SJSA1 (cell line): ENCODE data around the gene MYOM1. TPM values are rescaled to one million over a fixed set of nuclear protein-coding genes. Genes with fewer than 3 reads are reported as not detected.
"Not testable (repeated sequence)": the region's sequence is repeated elsewhere in the genome, so short reads cannot be mapped to it uniquely, and the experiment has no call there.

Source experiments
- DNase-seq, 2 experiments: peaks; one replicate each; pipeline ENCODE4 v3.0.0-alpha.2; 2015 to 2020; ENCODE audit warnings: low spot score in 2 of 2, low read depth in 1 of 2
- H3K27ac ChIP-seq: fragments of 250-450 bp; sonication (Bioruptor Pico); 2 replicates; pipeline ENCODE4 v1.5.1; 2020; ENCODE audit warnings: mild to moderate bottlenecking, moderate library complexity
- H3K27me3 ChIP-seq: fragments of 250-450 bp; sonication (Bioruptor Pico); replicated peaks from 2 replicates; pipeline ENCODE4 v1.5.1; 2020; ENCODE audit warnings: mild to moderate bottlenecking, moderate library complexity
- H3K36me3 ChIP-seq: fragments of 250-450 bp; sonication (Bioruptor Pico); 2 replicates; pipeline ENCODE4 v1.5.1; 2020; ENCODE audit warnings: mild to moderate bottlenecking
- H3K4me1 ChIP-seq: fragments of 250-450 bp; sonication (Bioruptor Pico); replicated peaks from 2 replicates; pipeline ENCODE4 v1.6.1; 2021; ENCODE audit warnings: mild to moderate bottlenecking
- H3K4me3 ChIP-seq: fragments of 250-450 bp; sonication (Bioruptor Pico); 2 replicates; pipeline ENCODE4 v1.5.1; 2020; ENCODE audit warnings: mild to moderate bottlenecking
- H3K9me3 ChIP-seq: fragments of 250-450 bp; sonication (Bioruptor Pico); replicated peaks from 2 replicates; pipeline ENCODE4 v1.5.1; 2020; ENCODE audit warnings: mild to moderate bottlenecking
- total RNA-seq: library from RNA; depleted of rRNA; stranded (reverse); fragments of >200 nt; shearing (Covaris generic); gene quantifications from 2 replicates; pipeline ENCODE4 v1.2.3, GENCODE V29; 2014

Gene MYOM1
- total RNA-seq, 1 experiment from 2014 or later, result not detected

DNA sequence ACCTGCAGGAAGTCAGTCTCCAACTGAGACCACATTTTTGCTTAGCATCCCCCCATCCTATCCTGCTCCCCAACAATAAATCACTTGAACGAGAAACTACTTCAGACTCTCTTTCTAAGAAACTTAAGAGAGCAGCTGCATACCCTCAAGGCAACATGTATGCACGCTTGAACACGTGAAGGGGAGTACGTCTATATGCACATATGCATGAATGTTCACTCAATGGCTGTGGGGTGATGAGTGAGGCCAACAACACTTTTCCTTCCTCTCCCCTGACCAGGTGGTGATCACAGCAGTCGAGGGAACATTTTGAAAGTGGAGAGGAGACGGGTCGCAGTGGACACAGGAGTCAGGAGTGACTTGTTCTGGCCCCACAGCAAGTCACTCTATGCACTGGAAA is 127.0 kb downstream of the MYOM1 start:
- Histone ChIP-seq H3K36me3 (no peaks in the 10 kb centered on the region), H3K27me3 (no peaks in the 10 kb centered on the region), H3K27ac (no peak overlapping the region), H3K9me3 (no peaks in the 10 kb centered on the region), H3K4me1 (no peaks in the 10 kb centered on the region), H3K4me3 (no peak overlapping the region)
- DNase-seq, result no peak

- Histone ChIP-seq H3K4me1 (no peaks in the 10 kb centered on the region), H3K36me3 (no peaks in the 10 kb centered on the region), H3K27me3 (no peaks in the 10 kb centered on the region), H3K27ac (no peak overlapping the region), H3K4me3 (no peak overlapping the region), H3K9me3 (no peaks in the 10 kb centered on the region)
- no peak for DNase-seq
Observed at GRCh38 chr18:3089579-3089978, 130.2 kb downstream of the MYOM1 start.

DNA sequence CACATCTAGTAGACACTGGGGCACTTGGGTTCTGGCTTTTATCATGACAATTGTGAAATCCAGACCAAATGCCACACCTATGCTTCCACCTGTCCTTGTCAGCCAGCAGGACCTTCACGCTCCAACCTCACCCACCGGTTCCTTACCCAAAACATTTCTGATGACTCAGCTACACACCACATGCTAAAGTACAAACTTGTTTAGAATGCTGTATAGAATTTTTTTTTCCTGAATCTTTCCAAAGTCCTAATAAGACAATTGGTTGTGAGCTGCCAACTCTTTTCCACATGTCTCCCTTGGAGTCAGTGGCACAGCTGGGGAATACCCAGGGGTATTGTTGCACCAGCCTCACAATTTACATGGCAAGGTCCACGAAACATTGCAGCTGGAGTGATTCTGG is 131.3 kb downstream of the MYOM1 start:
- H3K36me3 ChIP-seq, result no peaks in the 10 kb centered on the region
- no peak for DNase-seq
- H3K9me3 ChIP-seq, result no peaks in the 10 kb centered on the region
- no peak overlapping the region for H3K4me3 ChIP-seq
- no peaks in the 10 kb centered on the region for H3K27me3 ChIP-seq
- peaks cover 8% of the 10 kb centered on the region for H3K4me1 ChIP-seq
- H3K27ac ChIP-seq, result no peak overlapping the region

GRCh38 chr18:3086871-3087270 is 132.9 kb downstream of the MYOM1 start:
- Histone ChIP-seq H3K27ac (no peak overlapping the region), H3K9me3 (no peaks in the 10 kb centered on the region), H3K4me1 (peaks cover 8% of the 10 kb centered on the region), H3K4me3 (no peak overlapping the region), H3K27me3 (no peaks in the 10 kb centered on the region), H3K36me3 (no peaks in the 10 kb centered on the region)
- DNase-seq, result no peak

DNA sequence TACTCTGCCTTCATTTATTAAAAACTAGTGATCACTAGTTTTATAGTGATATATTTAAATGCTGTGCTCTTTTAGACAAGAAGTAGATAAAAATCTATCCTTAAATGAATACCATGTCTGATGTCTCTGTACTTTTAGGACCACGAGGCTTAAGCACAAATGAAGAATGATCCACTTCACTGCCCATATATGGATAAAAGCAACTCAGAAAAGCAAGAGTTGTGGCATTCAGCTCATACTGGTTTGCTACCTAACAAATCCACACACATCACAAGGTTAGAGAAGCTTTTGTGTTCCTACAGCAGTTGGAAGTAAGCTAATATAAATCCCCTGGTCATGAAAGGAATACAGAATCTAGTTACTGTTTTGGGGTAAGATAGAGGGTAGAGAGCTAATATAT is 134.2 kb downstream of the MYOM1 start:
- no peak overlapping the region for H3K27ac ChIP-seq

DNA sequence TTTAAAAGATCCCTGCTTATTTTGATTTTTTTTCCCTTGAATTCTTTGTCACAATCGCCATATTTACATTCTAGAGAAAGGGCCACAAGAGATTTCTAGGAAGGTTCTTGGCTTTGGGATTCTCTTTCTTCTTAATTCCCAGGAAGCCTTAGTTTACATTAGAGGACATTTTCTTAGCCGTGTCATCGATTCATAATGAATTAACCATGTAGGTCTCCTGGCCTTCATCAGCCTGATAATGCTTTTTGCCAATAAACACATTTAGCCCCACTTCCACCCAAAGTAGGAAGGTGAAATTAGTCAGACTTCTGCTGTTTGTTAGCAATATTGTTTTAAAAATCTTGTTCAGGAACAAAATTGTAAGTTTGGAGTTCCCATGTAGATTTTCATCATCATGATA is 135.6 kb downstream of the MYOM1 start:
- Histone ChIP-seq H3K4me1 (peaks cover 8% of the 10 kb centered on the region), H3K27me3 (no peaks in the 10 kb centered on the region), H3K9me3 (no peaks in the 10 kb centered on the region), H3K36me3 (no peaks in the 10 kb centered on the region), H3K27ac (peak overlapping the region; percentile 8; the same call in 1 of the 2 replicates), H3K4me3 (no peak overlapping the region)
- DNase-seq, result no peak

More for the DNA sequence above, 134.2 kb downstream of the MYOM1 start:
- Histone ChIP-seq H3K27me3 (no peaks in the 10 kb centered on the region), H3K36me3 (no peaks in the 10 kb centered on the region), H3K9me3 (no peaks in the 10 kb centered on the region), H3K4me1 (peaks cover 8% of the 10 kb centered on the region), H3K4me3 (no peak overlapping the region)
- DNase-seq, result no peak

DNA sequence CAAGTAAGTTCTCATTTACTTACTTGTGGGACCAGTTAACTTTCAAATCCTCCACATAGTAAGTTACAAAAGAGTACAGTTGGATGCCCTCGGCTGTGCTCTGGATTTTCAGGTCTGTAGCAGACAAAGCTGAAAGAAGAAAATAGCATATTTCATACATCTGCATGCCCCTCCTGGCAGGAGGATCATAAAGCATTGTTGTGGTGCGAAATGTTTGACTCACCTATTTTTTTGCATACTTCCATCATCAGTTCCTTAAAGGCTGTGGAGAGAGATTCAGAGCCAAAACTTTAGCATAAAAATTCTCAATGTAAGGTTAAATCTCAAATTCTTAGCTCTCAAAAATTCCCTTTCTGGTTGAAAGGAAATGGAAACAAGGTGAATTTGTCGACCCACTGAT is 136.0 kb downstream of the MYOM1 start:
- no peaks in the 10 kb centered on the region for H3K36me3 ChIP-seq
- H3K9me3 ChIP-seq, result no peaks in the 10 kb centered on the region
- H3K27ac ChIP-seq, result peak overlapping the region; percentile 8; the same call in 1 of the 2 replicates
- peaks cover 8% of the 10 kb centered on the region for H3K4me1 ChIP-seq
- no peak for DNase-seq
- no peaks in the 10 kb centered on the region for H3K27me3 ChIP-seq
- no peak overlapping the region for H3K4me3 ChIP-seq

DNA sequence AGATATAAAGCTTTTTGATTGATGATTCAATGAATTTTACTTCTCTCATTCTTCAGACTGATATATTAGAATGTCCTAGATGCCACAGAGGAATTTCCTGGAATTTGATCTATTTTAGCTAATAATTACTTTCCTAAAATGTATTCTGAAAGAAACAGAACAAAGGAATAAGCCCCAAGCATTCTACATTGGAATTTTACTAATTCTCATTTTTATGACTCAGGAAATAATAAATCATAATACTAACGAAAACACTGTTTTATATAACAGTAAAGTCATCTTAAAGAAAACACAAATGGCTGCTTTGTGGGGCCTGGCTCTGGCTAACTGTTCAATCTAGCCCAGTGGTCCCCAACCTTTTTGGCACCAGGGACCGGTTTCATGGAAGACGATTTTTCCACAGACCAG is 138.2 kb downstream of the MYOM1 start:
- H3K27me3 ChIP-seq, result no peaks in the 10 kb centered on the region
- DNase-seq, result no peak
- no peak overlapping the region for H3K27ac ChIP-seq
- H3K4me1 ChIP-seq, result peaks cover 11% of the 10 kb centered on the region
- no peaks in the 10 kb centered on the region for H3K9me3 ChIP-seq
- H3K4me3 ChIP-seq, result no peak overlapping the region
- no peaks in the 10 kb centered on the region for H3K36me3 ChIP-seq

GRCh38 chr18:3079653-3080052 is 140.1 kb downstream of the MYOM1 start:
- DNase-seq, result no peak
- no peak overlapping the region for H3K27ac ChIP-seq
- no peaks in the 10 kb centered on the region for H3K36me3 ChIP-seq
- H3K4me1 ChIP-seq, result peaks cover 28% of the 10 kb centered on the region
- H3K27me3 ChIP-seq, result no peaks in the 10 kb centered on the region
- no peak overlapping the region for H3K4me3 ChIP-seq
- H3K9me3 ChIP-seq, result no peaks in the 10 kb centered on the region

GRCh38 chr18:3075491-3075890 is 144.3 kb downstream of the MYOM1 start:
- Histone ChIP-seq H3K27ac (peak overlapping the region; percentile 38), H3K4me3 (no peak overlapping the region), H3K36me3 (no peaks in the 10 kb centered on the region), H3K4me1 (peaks cover 20% of the 10 kb centered on the region), H3K9me3 (no peaks in the 10 kb centered on the region), H3K27me3 (no peaks in the 10 kb centered on the region)
- DNase-seq, result peak in 1 of 2 experiments; percentile 33

DNA sequence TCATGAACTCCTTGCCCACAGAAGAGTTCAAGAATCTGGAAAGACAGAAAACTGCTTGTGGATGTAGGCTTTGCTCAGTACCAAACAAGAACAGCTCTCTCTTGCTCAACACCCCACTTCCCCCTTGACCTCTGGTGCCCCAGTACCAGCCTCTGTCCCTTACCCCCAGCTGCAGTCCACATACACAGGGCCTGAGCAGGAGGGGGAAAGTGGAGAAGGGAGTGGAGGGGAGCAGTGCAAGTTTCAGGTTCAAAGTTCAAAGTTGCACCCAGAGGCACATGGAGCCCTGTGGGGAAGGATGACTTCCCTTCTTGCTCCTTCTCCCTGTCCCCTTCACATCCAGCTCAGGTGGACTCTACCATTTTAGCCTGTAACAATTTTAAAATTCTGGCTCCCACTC is 145.7 kb downstream of the MYOM1 start:
- Histone ChIP-seq H3K4me1 (peaks cover 31% of the 10 kb centered on the region), H3K27ac (no peak overlapping the region), H3K4me3 (no peak overlapping the region), H3K27me3 (no peaks in the 10 kb centered on the region), H3K9me3 (no peaks in the 10 kb centered on the region), H3K36me3 (no peaks in the 10 kb centered on the region)
- no peak for DNase-seq

DNA sequence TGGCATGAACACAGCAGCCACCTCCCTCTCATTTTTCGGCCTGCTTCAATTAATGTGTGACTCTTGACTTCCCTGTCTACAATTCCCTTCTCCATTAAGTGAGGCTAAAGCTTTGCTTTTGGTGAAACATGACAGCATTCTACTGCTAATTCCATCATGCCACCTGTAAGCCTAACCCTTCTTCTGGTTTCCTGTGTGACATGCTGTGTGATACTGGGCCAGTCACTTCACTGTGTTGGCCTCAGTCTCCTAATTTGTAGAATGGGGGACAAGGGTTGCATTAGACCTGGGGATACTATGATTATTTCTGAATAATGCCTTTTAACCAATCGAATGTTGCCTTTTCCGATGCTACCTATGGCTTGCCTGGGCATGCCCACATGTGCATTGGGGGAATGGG is 146.4 kb downstream of the MYOM1 start:
- H3K27me3 ChIP-seq, H3K27ac ChIP-seq, H3K9me3 ChIP-seq, DNase-seq, H3K36me3 ChIP-seq, H3K4me3 ChIP-seq: not testable (repeated sequence)
- peaks cover 37% of the 10 kb centered on the region for H3K4me1 ChIP-seq

GRCh38 chr18:3071676-3072075 is 148.1 kb downstream of the MYOM1 start:
- H3K27me3 ChIP-seq, result no peaks in the 10 kb centered on the region
- no peak overlapping the region for H3K27ac ChIP-seq
- DNase-seq, result peak in 1 of 2 experiments; percentile 27
- H3K36me3 ChIP-seq, result no peaks in the 10 kb centered on the region
- no peaks in the 10 kb centered on the region for H3K9me3 ChIP-seq
- peaks cover 44% of the 10 kb centered on the region for H3K4me1 ChIP-seq
- no peak overlapping the region for H3K4me3 ChIP-seq

DNA sequence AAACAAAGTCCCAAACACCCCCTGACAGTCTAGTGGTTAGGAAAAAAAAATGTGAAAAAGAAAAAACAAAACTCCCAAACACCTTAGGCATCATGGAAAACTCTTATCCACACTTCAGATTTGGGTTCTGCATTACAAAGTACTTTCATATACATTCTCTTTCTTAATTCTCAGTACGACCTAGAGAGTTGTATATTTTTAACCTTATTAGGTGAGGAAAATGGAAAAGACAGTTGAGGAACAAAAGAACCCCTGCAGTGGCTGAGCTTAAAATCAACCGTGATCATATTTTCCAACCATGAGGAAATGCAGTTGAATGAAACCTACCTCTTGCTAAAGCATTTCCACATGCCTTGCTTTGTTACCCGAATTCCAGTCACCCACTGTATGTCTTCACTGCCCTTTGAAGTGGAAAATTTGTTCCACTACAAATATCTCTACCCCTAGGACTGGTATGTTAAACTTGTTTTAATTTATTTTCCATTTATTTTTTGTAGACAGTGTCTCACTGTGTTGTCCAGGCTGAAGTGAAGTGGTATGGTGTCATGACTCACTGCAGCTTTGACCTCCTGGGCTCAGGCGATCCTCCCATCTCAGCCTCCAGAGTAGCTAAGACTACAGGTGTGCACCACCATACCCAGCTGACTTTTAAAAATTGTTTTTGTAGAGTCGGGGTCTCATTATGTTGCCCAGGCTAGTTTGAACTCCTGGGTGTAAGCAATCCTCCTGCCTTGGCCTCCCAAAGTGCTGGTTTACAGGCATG is 149.9 kb downstream of the MYOM1 start:
- Histone ChIP-seq H3K27me3 (no peaks in the 10 kb centered on the region), H3K27ac (peak overlapping the region; percentile 46), H3K4me1 (peaks cover 27% of the 10 kb centered on the region), H3K9me3 (no peaks in the 10 kb centered on the region), H3K4me3 (no peak overlapping the region), H3K36me3 (no peaks in the 10 kb centered on the region)
- DNase-seq, result peak; percentile 14 to 49

GRCh38 chr18:3067722-3068121 is 152.0 kb downstream of the MYOM1 start:
- no peaks in the 10 kb centered on the region for H3K9me3 ChIP-seq
- no peak overlapping the region for H3K27ac ChIP-seq
- H3K4me3 ChIP-seq, result no peak overlapping the region
- DNase-seq, result no peak
- no peaks in the 10 kb centered on the region for H3K27me3 ChIP-seq
- no peaks in the 10 kb centered on the region for H3K36me3 ChIP-seq
- peaks cover 28% of the 10 kb centered on the region for H3K4me1 ChIP-seq
